ENCODE measurements around the gene DUSP15.

DNA sequence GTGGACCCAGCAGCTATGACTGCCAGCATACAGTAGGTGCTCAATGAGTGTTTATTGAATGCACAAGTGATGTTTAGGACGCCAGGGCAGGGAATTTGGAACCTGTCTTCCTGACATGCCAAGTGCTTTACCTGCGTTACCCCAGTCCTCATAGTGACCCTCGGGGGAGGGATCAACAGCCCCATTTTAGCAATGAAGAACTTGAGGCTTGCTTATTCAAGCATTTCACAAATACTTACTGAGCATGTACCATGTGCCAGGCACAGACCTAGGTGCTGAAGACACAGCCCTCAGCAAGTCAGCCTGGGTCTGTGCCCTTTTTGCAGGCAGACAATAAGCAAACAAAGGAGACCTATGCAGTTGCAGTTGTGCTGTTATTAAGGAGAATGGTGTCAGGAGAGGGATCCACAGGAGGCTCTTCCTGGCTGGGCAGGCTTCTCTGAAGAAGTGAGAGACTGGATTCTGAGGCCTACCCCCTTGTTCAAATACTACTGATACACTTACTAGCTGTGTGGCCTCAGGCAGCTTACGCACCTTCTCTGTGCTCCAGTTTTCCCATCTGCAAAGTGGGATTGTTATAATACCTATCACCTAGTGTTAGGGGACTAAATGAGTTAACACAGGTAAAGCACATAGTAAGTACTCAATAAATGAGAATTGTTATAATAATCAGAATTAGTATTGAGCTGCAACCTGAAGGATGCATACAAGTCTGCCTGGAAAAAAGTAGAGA, 39.9 kb upstream of the DUSP15 start:
- TF ChIP-seq, protein P1, sequence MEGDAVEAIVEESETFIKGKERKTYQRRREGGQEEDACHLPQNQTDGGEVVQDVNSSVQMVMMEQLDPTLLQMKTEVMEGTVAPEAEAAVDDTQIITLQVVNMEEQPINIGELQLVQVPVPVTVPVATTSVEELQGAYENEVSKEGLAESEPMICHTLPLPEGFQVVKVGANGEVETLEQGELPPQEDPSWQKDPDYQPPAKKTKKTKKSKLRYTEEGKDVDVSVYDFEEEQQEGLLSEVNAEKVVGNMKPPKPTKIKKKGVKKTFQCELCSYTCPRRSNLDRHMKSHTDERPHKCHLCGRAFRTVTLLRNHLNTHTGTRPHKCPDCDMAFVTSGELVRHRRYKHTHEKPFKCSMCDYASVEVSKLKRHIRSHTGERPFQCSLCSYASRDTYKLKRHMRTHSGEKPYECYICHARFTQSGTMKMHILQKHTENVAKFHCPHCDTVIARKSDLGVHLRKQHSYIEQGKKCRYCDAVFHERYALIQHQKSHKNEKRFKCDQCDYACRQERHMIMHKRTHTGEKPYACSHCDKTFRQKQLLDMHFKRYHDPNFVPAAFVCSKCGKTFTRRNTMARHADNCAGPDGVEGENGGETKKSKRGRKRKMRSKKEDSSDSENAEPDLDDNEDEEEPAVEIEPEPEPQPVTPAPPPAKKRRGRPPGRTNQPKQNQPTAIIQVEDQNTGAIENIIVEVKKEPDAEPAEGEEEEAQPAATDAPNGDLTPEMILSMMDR (conservative IDR thresholded peaks at IDR 0.05; ENCODE audit: low read depth, low read length) = no peak
- TF ChIP-seq MAFK (IDR thresholded peaks at IDR 0.05; ENCODE audit: low read depth, low read length) (no peak), BHLHE40 (IDR thresholded peaks at IDR 0.05; ENCODE audit: low read depth, low read length) (no peak), CEBPB (IDR thresholded peaks at IDR 0.05; ENCODE audit: low read depth, low read length) (no peak), NFE2L2 (IDR thresholded peaks at IDR 0.05; ENCODE audit: low read depth, low read length) (no peak), MXI1 (IDR thresholded peaks at IDR 0.05; ENCODE audit: borderline replicate concordance, low read depth, low read length) (no peak), POLR2A (IDR thresholded peaks at IDR 0.05; ENCODE audit: low read depth, low read length) (no peak)
- TF ChIP-seq, protein P2, sequence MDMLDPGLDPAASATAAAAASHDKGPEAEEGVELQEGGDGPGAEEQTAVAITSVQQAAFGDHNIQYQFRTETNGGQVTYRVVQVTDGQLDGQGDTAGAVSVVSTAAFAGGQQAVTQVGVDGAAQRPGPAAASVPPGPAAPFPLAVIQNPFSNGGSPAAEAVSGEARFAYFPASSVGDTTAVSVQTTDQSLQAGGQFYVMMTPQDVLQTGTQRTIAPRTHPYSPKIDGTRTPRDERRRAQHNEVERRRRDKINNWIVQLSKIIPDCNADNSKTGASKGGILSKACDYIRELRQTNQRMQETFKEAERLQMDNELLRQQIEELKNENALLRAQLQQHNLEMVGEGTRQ (IDR thresholded peaks at IDR 0.05; ENCODE audit: low read depth, low read length) = no peak
